Astrocyte (in vitro differentiated cells and primary cell): ENCODE measurements around the gene ARHGEF37. TPM values are rescaled to one million over a fixed set of nuclear protein-coding genes. Genes with fewer than 3 reads are reported as not detected.
A peak's percentile ranks its signal among the peaks of the same experiment; 100 is the strongest.

Experiments used
- DNase-seq: peaks from one replicate; pipeline ENCODE4 v3.0.0-alpha.2; 2010; ENCODE audit warnings: low read depth
- FAIRE-seq: peaks from 2 replicates; lab custom pipeline; 2011; peaks lifted over from hg19 to GRCh38; lab: Jason Lieb, UNC
- H2AFZ ChIP-seq: 2 replicates; pipeline ENCODE4 v1.6.0; 2012; ENCODE audit warnings: low read depth, low read length, inconsistent platforms
- H3K27ac ChIP-seq: 2 replicates; pipeline ENCODE4 v1.5.1; 2011; ENCODE audit warnings: low read depth, low read length, inconsistent platforms
- H3K27me3 ChIP-seq: 2 replicates; pipeline ENCODE4 v1.6.0; 2011; ENCODE audit warnings: low read length, inconsistent platforms; ENCODE audit not compliant: insufficient read depth
- H3K36me3 ChIP-seq: 2 replicates; pipeline ENCODE4 v1.5.1; 2011; ENCODE audit warnings: low read length, inconsistent platforms; ENCODE audit not compliant: insufficient read depth
- H3K4me1 ChIP-seq: 2 replicates; pipeline ENCODE4 v1.5.1; 2011; ENCODE audit warnings: low read length, inconsistent platforms; ENCODE audit not compliant: insufficient read depth
- H3K4me2 ChIP-seq: 2 replicates; pipeline ENCODE4 v1.6.0; 2012; ENCODE audit warnings: low read length, inconsistent platforms
- H3K4me3 ChIP-seq: 2 replicates; pipeline ENCODE4 v1.5.1; 2011; ENCODE audit warnings: low read depth, mild to moderate bottlenecking, low read length, inconsistent platforms; ENCODE audit not compliant: insufficient read depth
- H3K79me2 ChIP-seq: 2 replicates; pipeline ENCODE4 v1.6.0; 2012; ENCODE audit warnings: mild to moderate bottlenecking, low read length, inconsistent platforms; ENCODE audit not compliant: insufficient read depth
- H3K9ac ChIP-seq: 2 replicates; pipeline ENCODE4 v1.6.0; 2012; ENCODE audit warnings: mild to moderate bottlenecking, low read length, inconsistent platforms
- H3K9me3 ChIP-seq: 2 replicates; pipeline ENCODE4 v1.5.1; 2012; ENCODE audit warnings: low read depth, mild to moderate bottlenecking, low read length, inconsistent platforms; ENCODE audit not compliant: insufficient read depth
- H4K20me1 ChIP-seq: 2 replicates; pipeline ENCODE4 v1.6.0; 2012; ENCODE audit warnings: low read length, inconsistent platforms; ENCODE audit not compliant: insufficient read depth
- H3K27ac Mint-ChIP-seq: one replicate; pipeline ENCODE4 v1.8.0; 2021; ENCODE audit warnings: mild to moderate bottlenecking, mixed read lengths; ENCODE audit not compliant: unreplicated experiment
- H3K27me3 Mint-ChIP-seq: one replicate; pipeline ENCODE4 v1.8.0; 2021; ENCODE audit warnings: low read depth, mixed read lengths; ENCODE audit not compliant: unreplicated experiment
- H3K36me3 Mint-ChIP-seq: one replicate; pipeline ENCODE4 v1.8.0; 2021; ENCODE audit warnings: low read depth, mixed read lengths; ENCODE audit not compliant: unreplicated experiment
- H3K4me1 Mint-ChIP-seq: one replicate; pipeline ENCODE4 v1.8.0; 2021; ENCODE audit warnings: low read depth, mixed read lengths; ENCODE audit not compliant: unreplicated experiment
- H3K4me3 Mint-ChIP-seq: one replicate; pipeline ENCODE4 v1.8.0; 2021; ENCODE audit warnings: mild to moderate bottlenecking, moderate library complexity, mixed read lengths; ENCODE audit not compliant: unreplicated experiment
- H3K9me3 Mint-ChIP-seq: one replicate; pipeline ENCODE4 v1.8.0; 2021; ENCODE audit warnings: mild to moderate bottlenecking, mixed read lengths; ENCODE audit not compliant: unreplicated experiment
- EZH2 ChIP-seq: IDR thresholded peaks from 2 replicates; pipeline ENCODE4 v1.6.1; 2012; ENCODE audit warnings: mild to moderate bottlenecking, low read length, inconsistent platforms; ENCODE audit not compliant: insufficient read depth
- total RNA-seq: library from RNA; stranded (reverse); gene quantifications from 2 replicates; pipeline ENCODE4 v1.2.1, GENCODE V29; 2021
- TF ChIP-seq, protein P1 (sequence below): IDR thresholded peaks from 2 replicates; pipeline ENCODE4 v1.5.1; 2011; ENCODE audit warnings: low read depth, mild to moderate bottlenecking, inconsistent platforms, low read length, moderate library complexity; ENCODE audit not compliant: insufficient read depth

ARHGEF37 gene
- total RNA-seq, 1 donor from 2014 or later: 2.3 TPM

GRCh38 chr5:149672701-149673476 lies 91.6 kb downstream of the ARHGEF37 start:
- no peaks in the 10 kb centered on the region for H4K20me1 ChIP-seq
- Mint-ChIP-seq H3K36me3 (no peaks in the 10 kb centered on the region), H3K27me3 (peaks cover 11% of the 10 kb centered on the region), H3K4me1 (peaks cover 8% of the 10 kb centered on the region), H3K9me3 (peaks cover 14% of the 10 kb centered on the region), H3K4me3 (no peak overlapping the region), H3K27ac (no peak overlapping the region)
- H3K9me3 ChIP-seq: no peaks in the 10 kb centered on the region
- H3K9ac ChIP-seq: no peak overlapping the region
- no peaks in the 10 kb centered on the region for H3K4me1 ChIP-seq
- no peak for FAIRE-seq
- H3K79me2 ChIP-seq: no peaks in the 10 kb centered on the region
- DNase-seq: no peak
- no peak overlapping the region for H2AFZ ChIP-seq
- H3K36me3 ChIP-seq: no peaks in the 10 kb centered on the region
- H3K27ac ChIP-seq: no peak overlapping the region
- H3K4me3 ChIP-seq: no peak overlapping the region
- no peak overlapping the region for H3K4me2 ChIP-seq
- TF ChIP-seq, protein P1, sequence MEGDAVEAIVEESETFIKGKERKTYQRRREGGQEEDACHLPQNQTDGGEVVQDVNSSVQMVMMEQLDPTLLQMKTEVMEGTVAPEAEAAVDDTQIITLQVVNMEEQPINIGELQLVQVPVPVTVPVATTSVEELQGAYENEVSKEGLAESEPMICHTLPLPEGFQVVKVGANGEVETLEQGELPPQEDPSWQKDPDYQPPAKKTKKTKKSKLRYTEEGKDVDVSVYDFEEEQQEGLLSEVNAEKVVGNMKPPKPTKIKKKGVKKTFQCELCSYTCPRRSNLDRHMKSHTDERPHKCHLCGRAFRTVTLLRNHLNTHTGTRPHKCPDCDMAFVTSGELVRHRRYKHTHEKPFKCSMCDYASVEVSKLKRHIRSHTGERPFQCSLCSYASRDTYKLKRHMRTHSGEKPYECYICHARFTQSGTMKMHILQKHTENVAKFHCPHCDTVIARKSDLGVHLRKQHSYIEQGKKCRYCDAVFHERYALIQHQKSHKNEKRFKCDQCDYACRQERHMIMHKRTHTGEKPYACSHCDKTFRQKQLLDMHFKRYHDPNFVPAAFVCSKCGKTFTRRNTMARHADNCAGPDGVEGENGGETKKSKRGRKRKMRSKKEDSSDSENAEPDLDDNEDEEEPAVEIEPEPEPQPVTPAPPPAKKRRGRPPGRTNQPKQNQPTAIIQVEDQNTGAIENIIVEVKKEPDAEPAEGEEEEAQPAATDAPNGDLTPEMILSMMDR: no peak
- no peak for TF ChIP-seq EZH2
- H3K27me3 ChIP-seq: peaks cover 7% of the 10 kb centered on the region

GRCh38 chr5:149674686-149675085 lies 93.4 kb downstream of the ARHGEF37 start:
- TF ChIP-seq, protein P1: no peak
- no peak for TF ChIP-seq EZH2
- no peaks in the 10 kb centered on the region for H3K79me2 ChIP-seq
- H3K4me2 ChIP-seq: no peak overlapping the region
- Mint-ChIP-seq H3K27me3 (peaks cover 14% of the 10 kb centered on the region), H3K4me1 (peaks cover 8% of the 10 kb centered on the region), H3K9me3 (peaks cover 6% of the 10 kb centered on the region), H3K4me3 (no peak overlapping the region), H3K27ac (no peak overlapping the region), H3K36me3 (no peaks in the 10 kb centered on the region)
- H3K27ac ChIP-seq: no peak overlapping the region
- H3K4me3 ChIP-seq: no peak overlapping the region
- no peaks in the 10 kb centered on the region for H3K4me1 ChIP-seq
- no peaks in the 10 kb centered on the region for H4K20me1 ChIP-seq
- peaks cover 15% of the 10 kb centered on the region for H3K27me3 ChIP-seq
- H2AFZ ChIP-seq: no peak overlapping the region
- no peak overlapping the region for H3K9ac ChIP-seq
- no peaks in the 10 kb centered on the region for H3K36me3 ChIP-seq
- DNase-seq (no peak), FAIRE-seq (no peak)
- no peaks in the 10 kb centered on the region for H3K9me3 ChIP-seq

DNA sequence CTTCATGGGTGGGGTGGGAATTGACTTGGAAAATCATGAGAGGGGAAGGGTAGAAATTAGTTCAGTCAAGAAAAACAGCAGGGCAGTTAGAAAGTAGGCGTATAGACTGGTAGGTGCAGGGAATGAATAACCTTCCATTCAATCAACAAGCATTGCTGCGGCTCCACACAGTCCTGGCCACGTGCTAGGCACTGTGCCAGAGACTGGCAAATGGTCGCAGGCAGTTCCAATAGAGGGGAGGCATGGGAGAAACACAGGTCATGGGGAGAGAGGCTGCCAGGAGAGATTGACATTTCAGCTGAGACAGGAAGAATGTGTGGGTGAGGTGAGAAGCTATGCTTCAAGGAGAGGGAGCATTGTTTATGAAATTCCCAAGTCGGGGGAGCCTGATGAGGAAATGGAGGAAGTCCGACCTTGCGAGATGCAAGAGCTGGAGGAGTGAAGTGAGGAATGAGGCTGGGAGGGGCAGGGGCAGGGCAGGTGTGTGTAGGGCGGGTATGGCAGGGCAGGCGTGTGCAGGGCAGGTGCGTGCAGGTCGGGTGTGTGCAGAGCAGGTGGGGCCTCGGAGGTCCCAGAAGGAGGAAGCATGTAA lies 94.4 kb downstream of the ARHGEF37 start:
- DNase-seq (no peak), FAIRE-seq (no peak)
- no peaks in the 10 kb centered on the region for H3K36me3 Mint-ChIP-seq
- no peaks in the 10 kb centered on the region for H4K20me1 ChIP-seq
- H3K27me3 Mint-ChIP-seq: peaks cover 22% of the 10 kb centered on the region
- peaks cover 18% of the 10 kb centered on the region for H3K27me3 ChIP-seq
- H3K36me3 ChIP-seq: no peaks in the 10 kb centered on the region
- H3K27ac Mint-ChIP-seq: peak overlapping the region; percentile 43
- H3K27ac ChIP-seq: no peak overlapping the region
- no peak overlapping the region for H2AFZ ChIP-seq
- peak overlapping the region; percentile 52 for H3K4me3 Mint-ChIP-seq
- H3K9ac ChIP-seq: no peak overlapping the region
- H3K4me1 ChIP-seq: no peaks in the 10 kb centered on the region
- no peaks in the 10 kb centered on the region for H3K79me2 ChIP-seq
- no peak overlapping the region for H3K4me2 ChIP-seq
- no peak overlapping the region for H3K4me3 ChIP-seq
- H3K4me1 Mint-ChIP-seq: peaks cover 8% of the 10 kb centered on the region
- H3K9me3 Mint-ChIP-seq: peaks cover 6% of the 10 kb centered on the region
- TF ChIP-seq, protein P1: no peak
- TF ChIP-seq EZH2: no peak
- no peaks in the 10 kb centered on the region for H3K9me3 ChIP-seq
